ENCODE data around the gene RNASET2.

DNA sequence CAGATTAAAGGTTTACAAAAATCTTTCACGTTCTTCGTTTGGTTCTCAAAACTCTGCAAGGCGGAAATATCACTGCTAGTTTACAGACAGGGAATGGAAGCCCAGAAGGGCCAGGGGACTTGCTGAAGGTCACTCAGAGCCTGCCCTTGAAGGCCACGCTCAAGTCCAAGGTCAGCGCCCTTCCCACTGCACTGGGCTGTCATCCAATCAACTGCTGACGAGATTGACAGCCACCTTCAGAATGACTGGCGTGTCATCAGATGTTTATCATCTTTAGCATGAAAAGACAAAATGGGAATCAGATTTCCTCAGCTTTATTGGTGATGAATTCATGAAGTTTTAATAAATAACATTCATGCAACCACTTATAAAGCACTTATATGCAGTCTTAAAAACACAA lies 16.5 kb downstream of the RNASET2 start:
- TF ChIP-seq CTCF (IDR thresholded peaks at IDR 0.05), result no peak
- no peak for TF ChIP-seq POLR2A (IDR thresholded peaks at IDR 0.05)

Data from Peyer's patch (tissue), 4 donors.